H1 (cell line): ENCODE data around the gene CD247.

ENCODE experiments used
- TF ChIP-seq, protein P1 (sequence below): IDR thresholded peaks from 2 replicates; pipeline ENCODE4 v1.6.1; 2011; ENCODE audit warnings: low read length, improper control_type of control experiment
- TF ChIP-seq, protein P2 (sequence below), 3 experiments: IDR thresholded peaks; 1 replicate in 2 of 3; 2 replicates in 1 of 3; pipeline versions ENCODE4 v1.5.1 to v1.6.1; 2011; ENCODE audit warnings: low read length in 3 of 3, mild to moderate bottlenecking in 3 of 3, inconsistent platforms in 2 of 3, low read depth in 1 of 3, moderate library complexity in 1 of 3; ENCODE audit not compliant: insufficient read depth in 1 of 3; ENCODE audit errors: control extremely low read depth in 1 of 3

DNA sequence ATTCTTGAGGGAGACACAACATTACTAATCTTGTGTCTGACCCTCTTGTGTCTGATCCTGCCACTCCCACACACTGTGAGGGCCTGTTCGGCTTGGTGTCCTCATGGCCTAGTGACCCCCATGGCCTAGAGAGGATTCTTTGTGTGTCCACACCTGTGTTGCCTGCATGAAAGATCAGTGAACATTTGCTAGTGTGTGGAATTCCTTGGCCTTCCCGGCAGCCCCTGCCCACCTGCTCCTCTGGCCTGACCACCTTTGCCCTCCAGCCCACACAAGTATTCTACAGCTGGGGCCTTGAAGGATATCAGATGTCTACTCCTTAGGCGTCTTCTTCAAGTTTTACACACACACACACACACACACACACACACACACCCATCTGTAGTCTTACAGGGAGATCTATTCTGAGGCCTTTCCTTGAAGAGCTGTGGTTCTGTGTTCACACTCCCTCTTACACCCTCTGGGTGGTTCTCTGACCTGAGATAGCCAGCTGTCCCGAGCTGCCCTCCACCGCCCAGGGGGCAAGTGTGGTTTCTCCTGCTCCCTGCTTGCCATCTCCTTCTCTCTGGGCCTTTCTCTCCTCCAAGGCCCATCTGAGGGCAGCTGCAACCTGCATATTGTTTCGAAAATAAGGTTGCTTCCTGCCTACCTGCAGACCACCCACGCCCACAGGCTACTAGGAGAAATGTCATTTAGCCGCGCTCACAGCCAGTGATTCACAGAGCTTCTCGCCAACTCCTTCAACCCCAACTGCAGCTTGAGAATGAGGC, 45.4 kb downstream of the CD247 start:
- TF ChIP-seq, protein P1, sequence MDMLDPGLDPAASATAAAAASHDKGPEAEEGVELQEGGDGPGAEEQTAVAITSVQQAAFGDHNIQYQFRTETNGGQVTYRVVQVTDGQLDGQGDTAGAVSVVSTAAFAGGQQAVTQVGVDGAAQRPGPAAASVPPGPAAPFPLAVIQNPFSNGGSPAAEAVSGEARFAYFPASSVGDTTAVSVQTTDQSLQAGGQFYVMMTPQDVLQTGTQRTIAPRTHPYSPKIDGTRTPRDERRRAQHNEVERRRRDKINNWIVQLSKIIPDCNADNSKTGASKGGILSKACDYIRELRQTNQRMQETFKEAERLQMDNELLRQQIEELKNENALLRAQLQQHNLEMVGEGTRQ = no peak
- TF ChIP-seq, protein P2, sequence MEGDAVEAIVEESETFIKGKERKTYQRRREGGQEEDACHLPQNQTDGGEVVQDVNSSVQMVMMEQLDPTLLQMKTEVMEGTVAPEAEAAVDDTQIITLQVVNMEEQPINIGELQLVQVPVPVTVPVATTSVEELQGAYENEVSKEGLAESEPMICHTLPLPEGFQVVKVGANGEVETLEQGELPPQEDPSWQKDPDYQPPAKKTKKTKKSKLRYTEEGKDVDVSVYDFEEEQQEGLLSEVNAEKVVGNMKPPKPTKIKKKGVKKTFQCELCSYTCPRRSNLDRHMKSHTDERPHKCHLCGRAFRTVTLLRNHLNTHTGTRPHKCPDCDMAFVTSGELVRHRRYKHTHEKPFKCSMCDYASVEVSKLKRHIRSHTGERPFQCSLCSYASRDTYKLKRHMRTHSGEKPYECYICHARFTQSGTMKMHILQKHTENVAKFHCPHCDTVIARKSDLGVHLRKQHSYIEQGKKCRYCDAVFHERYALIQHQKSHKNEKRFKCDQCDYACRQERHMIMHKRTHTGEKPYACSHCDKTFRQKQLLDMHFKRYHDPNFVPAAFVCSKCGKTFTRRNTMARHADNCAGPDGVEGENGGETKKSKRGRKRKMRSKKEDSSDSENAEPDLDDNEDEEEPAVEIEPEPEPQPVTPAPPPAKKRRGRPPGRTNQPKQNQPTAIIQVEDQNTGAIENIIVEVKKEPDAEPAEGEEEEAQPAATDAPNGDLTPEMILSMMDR (IDR thresholded peaks at IDR 0.05; ENCODE audit: control extremely low read depth in 1 of 3, insufficient read depth in 1 of 3, low read depth in 1 of 3, low read length in 3 of 3) = no peak
